ENCODE data around the gene AGTPBP1. TPM values are rescaled to one million over a fixed set of nuclear protein-coding genes. Genes with fewer than 3 reads are reported as not detected.

Gene AGTPBP1
- total RNA-seq, 2 donors from 2014 or later = 13.0 to 18.8 TPM

DNA sequence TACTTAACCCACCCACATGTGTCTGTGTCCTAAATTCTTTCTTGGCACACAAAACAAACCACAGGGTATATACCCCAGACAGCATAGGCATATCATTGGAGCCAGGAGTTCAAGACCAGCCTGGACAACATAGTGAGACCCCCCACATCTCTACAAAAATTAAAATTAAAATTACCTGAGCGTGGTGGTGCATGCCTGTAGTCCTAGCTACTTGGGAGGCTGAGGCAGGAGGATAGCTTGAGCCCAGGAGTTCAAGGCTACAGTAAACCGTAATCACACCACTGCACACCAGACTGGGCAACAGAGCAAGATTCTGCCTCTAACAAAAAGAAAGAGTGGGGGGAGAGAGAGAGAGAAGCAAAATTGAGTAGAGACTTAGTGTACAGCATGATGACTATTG, 4.6 kb upstream of the AGTPBP1 start:
- peaks cover 6% of the 10 kb centered on the region for H3K4me1 ChIP-seq
- no peak for ATAC-seq
- intact Hi-C loops (cut with DNase I) = no loop called here
- H3K27me3 ChIP-seq = no peaks in the 10 kb centered on the region
- WGBS, 2 donors = 80 to 86% methylated on average over 2 of the region's 2 CpGs
- DNase-seq = no peak
- H3K9me3 ChIP-seq = no peaks in the 10 kb centered on the region
- no peak overlapping the region for H3K4me3 ChIP-seq
- TF ChIP-seq POLR2A (IDR thresholded peaks at IDR 0.05) = no peak
- TF ChIP-seq, protein P1, sequence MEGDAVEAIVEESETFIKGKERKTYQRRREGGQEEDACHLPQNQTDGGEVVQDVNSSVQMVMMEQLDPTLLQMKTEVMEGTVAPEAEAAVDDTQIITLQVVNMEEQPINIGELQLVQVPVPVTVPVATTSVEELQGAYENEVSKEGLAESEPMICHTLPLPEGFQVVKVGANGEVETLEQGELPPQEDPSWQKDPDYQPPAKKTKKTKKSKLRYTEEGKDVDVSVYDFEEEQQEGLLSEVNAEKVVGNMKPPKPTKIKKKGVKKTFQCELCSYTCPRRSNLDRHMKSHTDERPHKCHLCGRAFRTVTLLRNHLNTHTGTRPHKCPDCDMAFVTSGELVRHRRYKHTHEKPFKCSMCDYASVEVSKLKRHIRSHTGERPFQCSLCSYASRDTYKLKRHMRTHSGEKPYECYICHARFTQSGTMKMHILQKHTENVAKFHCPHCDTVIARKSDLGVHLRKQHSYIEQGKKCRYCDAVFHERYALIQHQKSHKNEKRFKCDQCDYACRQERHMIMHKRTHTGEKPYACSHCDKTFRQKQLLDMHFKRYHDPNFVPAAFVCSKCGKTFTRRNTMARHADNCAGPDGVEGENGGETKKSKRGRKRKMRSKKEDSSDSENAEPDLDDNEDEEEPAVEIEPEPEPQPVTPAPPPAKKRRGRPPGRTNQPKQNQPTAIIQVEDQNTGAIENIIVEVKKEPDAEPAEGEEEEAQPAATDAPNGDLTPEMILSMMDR (IDR thresholded peaks at IDR 0.05) = no peak
- H3K27ac ChIP-seq = no peak overlapping the region
- H3K36me3 ChIP-seq (replicated peaks in 1 of 2; ENCODE audit: insufficient read depth in 1 of 2, low read depth in 2 of 2) = no peaks in the 10 kb centered on the region

DNA sequence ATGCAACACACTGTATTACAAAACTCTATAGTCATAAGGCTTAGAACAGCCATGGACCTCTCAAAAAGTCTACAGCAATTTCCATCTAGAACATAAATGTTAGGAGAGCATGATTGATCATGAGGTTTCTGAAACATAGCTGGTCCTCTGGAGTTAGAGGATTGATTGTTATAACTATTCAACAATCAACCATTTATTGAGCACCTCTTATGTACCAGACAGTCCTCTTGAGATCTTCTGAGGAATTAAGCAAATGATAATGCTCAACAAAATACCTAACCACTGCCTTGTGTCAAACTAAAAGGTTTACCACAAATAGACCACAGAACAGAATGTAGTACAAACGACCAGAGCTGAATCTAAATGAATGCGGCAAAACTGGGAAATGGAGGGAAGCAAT, 3.4 kb upstream of the AGTPBP1 start:
- DNase-seq = no peak
- whole genome bisulfite sequencing, 2 donors = 77% methylated on average over 2 of the region's 2 CpGs
- Histone ChIP-seq H3K4me3 (no peak overlapping the region), H3K9me3 (no peaks in the 10 kb centered on the region), H3K27me3 (no peaks in the 10 kb centered on the region), H3K4me1 (peaks cover 6% of the 10 kb centered on the region), H3K36me3 (replicated peaks in 1 of 2; ENCODE audit: insufficient read depth in 1 of 2, low read depth in 2 of 2) (no peaks in the 10 kb centered on the region), H3K27ac (no peak overlapping the region)
- intact Hi-C loops (cut with DNase I) = no loop called here
- no peak for ATAC-seq
- no peak for TF ChIP-seq POLR2A (IDR thresholded peaks at IDR 0.05)
- TF ChIP-seq, protein P1 (IDR thresholded peaks at IDR 0.05) = no peak

DNA sequence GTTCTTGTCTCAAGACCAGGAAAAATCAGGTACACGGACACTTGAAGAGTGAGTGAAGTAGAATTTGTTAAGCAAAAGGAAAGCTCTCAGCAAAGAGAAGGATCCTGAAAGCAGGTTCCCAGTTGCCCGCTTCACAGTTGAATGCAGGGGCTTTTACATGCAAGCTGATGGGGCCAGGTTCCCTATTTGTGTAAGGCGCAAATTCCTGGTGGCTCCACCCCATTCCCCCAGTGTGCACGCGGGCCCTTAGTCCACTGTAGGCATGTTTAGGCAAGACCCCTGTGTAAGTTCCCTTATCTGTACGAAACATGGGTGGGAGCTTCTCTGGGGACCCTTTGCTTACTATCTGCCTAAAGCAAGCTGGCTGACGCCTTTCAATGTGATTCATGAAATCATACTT, 2.7 kb upstream of the AGTPBP1 start:
- no peak overlapping the region for H3K4me3 ChIP-seq
- intact Hi-C loops (cut with DNase I) = no loop called here
- H3K36me3 ChIP-seq (replicated peaks in 1 of 2; ENCODE audit: insufficient read depth in 1 of 2, low read depth in 2 of 2) = no peaks in the 10 kb centered on the region
- DNase-seq (no peak), ATAC-seq (no peak)
- H3K9me3 ChIP-seq = no peaks in the 10 kb centered on the region
- no peaks in the 10 kb centered on the region for H3K27me3 ChIP-seq
- TF ChIP-seq, protein P1 (IDR thresholded peaks at IDR 0.05) = no peak
- no peak for TF ChIP-seq POLR2A (IDR thresholded peaks at IDR 0.05)
- no peak overlapping the region for H3K27ac ChIP-seq
- H3K4me1 ChIP-seq = peaks cover 6% of the 10 kb centered on the region
- 78 to 84% methylated on average over 5 to 7 of the region's 7 CpGs for WGBS, 2 donors

DNA sequence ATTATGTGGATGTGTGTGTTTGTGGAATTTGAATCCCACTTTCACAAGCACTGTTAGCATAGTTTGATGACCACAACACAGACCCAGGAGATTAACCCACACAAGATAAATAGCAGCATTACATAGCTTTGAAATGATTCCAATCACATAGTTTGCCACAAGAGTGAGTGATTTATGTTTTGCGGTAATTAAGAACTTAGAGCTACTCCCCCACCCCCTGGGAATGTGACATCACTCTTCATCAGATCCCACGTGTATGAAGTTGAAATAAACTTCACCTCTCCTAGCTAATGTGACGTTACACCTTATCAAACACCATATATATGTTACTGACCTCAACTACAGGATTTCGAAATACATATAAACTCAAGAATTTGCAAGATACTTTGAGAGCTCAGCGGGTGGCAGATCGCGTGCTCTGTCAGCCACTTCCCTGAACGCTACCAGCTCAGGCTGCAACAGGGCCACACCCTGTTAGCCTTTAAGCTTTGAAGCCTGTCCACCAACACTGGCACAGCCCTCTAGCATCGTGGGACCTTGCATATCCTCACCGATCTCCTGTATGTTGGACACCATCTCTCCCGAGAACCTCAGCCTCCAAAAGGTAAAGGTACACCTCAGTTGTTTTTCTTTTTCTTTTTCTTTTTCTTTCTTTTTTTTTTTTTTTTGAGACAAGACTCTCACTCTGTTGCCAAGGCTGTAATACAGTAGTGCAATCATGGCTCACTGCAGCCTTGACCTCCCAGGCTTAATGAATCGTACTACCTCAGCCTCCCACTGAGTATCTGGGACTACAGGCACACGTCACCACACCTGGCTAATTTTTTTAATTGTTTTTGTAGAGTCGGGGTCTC, 1.7 kb upstream of the AGTPBP1 start:
- no peaks in the 10 kb centered on the region for H3K27me3 ChIP-seq
- no peaks in the 10 kb centered on the region for H3K36me3 ChIP-seq (replicated peaks in 1 of 2; ENCODE audit: insufficient read depth in 1 of 2, low read depth in 2 of 2)
- H3K27ac ChIP-seq = peak overlapping the region in 1 of 4 donors; percentile 97
- H3K4me1 ChIP-seq = peaks cover 6% of the 10 kb centered on the region
- no peak overlapping the region for H3K4me3 ChIP-seq
- TF ChIP-seq, protein P1 (IDR thresholded peaks at IDR 0.05) = no peak
- TF ChIP-seq POLR2A (IDR thresholded peaks at IDR 0.05) = no peak
- ATAC-seq (no peak), DNase-seq (peak in 2 of 4 donors; percentile 20 to 47)
- H3K9me3 ChIP-seq = no peaks in the 10 kb centered on the region
- 35 to 40% methylated on average over 14 of the region's 14 CpGs for WGBS, 2 donors
- intact Hi-C loops (cut with DNase I) = no loop called here

DNA sequence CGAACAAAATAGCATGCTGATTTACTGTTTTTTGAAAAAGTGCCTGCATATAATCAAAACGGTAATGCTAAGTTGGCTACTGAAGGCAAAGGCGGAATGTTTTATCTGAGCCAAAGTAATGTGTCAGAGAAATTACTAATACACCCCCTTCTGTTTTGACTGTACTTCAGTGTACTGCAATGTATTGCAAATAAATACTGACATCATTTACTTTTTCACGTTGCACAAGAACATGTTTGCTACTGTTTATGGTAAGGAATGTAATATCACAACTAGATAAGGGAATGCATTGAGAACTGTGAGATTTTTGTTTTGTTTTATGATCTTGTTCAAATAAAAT, 813 bp upstream of the AGTPBP1 start:
- 0% methylated on average over 4 of the region's 4 CpGs for WGBS, 2 donors
- peaks cover 6% of the 10 kb centered on the region for H3K4me1 ChIP-seq
- H3K27ac ChIP-seq = peak overlapping the region; percentile 68 to 97 (median 84)
- ATAC-seq = peak; percentile 3
- no peaks in the 10 kb centered on the region for H3K9me3 ChIP-seq
- TF ChIP-seq, protein P1 (IDR thresholded peaks at IDR 0.05) = no peak
- TF ChIP-seq POLR2A (IDR thresholded peaks at IDR 0.05) = no peak
- intact Hi-C loops (cut with DNase I) = no loop called here
- H3K27me3 ChIP-seq = no peaks in the 10 kb centered on the region
- peak overlapping the region; percentile 30 to 83 for H3K4me3 ChIP-seq
- no peaks in the 10 kb centered on the region for H3K36me3 ChIP-seq (replicated peaks in 1 of 2; ENCODE audit: insufficient read depth in 1 of 2, low read depth in 2 of 2)
- no peak for DNase-seq
